GM21529 (cell line): ENCODE data around the gene RAD23B.

Experiments
- ATAC-seq: cut with Tn5 transposase; IDR thresholded peaks from one replicate; pipeline ENCODE4 v1.9.1; 2021; ENCODE audit not compliant: unreplicated experiment

The RAD23B gene

GRCh38 chr9:107373809-107374208, 90.7 kb downstream of the RAD23B start:
- no peak for ATAC-seq

- ATAC-seq, result no peak
Measured at GRCh38 chr9:107375001-107375400, 91.9 kb downstream of the RAD23B start.

GRCh38 chr9:107375651-107376369, 92.7 kb downstream of the RAD23B start:
- ATAC-seq, result no peak

GRCh38 chr9:107378006-107378405, 94.9 kb downstream of the RAD23B start:
- no peak for ATAC-seq
